ENCODE data around the gene REXO5.

GRCh38 chr16:20860361-20860760 is 54.0 kb downstream of the REXO5 start:
- TF ChIP-seq, protein P1, sequence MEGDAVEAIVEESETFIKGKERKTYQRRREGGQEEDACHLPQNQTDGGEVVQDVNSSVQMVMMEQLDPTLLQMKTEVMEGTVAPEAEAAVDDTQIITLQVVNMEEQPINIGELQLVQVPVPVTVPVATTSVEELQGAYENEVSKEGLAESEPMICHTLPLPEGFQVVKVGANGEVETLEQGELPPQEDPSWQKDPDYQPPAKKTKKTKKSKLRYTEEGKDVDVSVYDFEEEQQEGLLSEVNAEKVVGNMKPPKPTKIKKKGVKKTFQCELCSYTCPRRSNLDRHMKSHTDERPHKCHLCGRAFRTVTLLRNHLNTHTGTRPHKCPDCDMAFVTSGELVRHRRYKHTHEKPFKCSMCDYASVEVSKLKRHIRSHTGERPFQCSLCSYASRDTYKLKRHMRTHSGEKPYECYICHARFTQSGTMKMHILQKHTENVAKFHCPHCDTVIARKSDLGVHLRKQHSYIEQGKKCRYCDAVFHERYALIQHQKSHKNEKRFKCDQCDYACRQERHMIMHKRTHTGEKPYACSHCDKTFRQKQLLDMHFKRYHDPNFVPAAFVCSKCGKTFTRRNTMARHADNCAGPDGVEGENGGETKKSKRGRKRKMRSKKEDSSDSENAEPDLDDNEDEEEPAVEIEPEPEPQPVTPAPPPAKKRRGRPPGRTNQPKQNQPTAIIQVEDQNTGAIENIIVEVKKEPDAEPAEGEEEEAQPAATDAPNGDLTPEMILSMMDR (IDR thresholded peaks at IDR 0.05) = no peak
- TF ChIP-seq EP300 (IDR thresholded peaks at IDR 0.05) (no peak), POLR2A (IDR thresholded peaks at IDR 0.05) (no peak)

All from stomach (tissue), 4 donors.